VCaP (cell line): ENCODE results near the gene APOC4.

Source experiments
- H3K27ac ChIP-seq: fragments of 450-650 bp; 2 replicates; pipeline ENCODE4 v1.5.1; 2017
- CTCF ChIP-seq: fragments of 450-650 bp; conservative IDR thresholded peaks from 2 replicates; pipeline ENCODE4 v1.5.1; 2017; ENCODE audit warnings: mild to moderate bottlenecking, moderate library complexity

Gene APOC4

GRCh38 chr19:44903216-44903601, 38.8 kb upstream of the APOC4 start:
- no peak for TF ChIP-seq CTCF
- no peak overlapping the region for H3K27ac ChIP-seq

- no peak overlapping the region for H3K27ac ChIP-seq
- TF ChIP-seq CTCF, result peak; percentile 99
These were observed 38.2 kb upstream of the APOC4 start for GRCh38 chr19:44903602-44904425.

GRCh38 chr19:44904426-44904994, 37.5 kb upstream of the APOC4 start:
- H3K27ac ChIP-seq, result no peak overlapping the region
- peak; percentile 42 for TF ChIP-seq CTCF

- peak within 1 kb of the TSS; percentile 37; the same call in 1 of the 2 replicates for H3K27ac ChIP-seq
- TF ChIP-seq CTCF, result no peak
These were observed 36.4 kb upstream of the APOC4 start, which contains the start of gene APOE for GRCh38 chr19:44905437-44906160. APOE (plus strand) TSS chr19:44905796; CDS start chr19:44906625, 829 bp downstream.

- no peak overlapping the region for H3K27ac ChIP-seq
- TF ChIP-seq CTCF, result no peak
These were observed 34.4 kb upstream of the APOC4 start for GRCh38 chr19:44907613-44908012.

GRCh38 chr19:44908074-44908835, 33.8 kb upstream of the APOC4 start:
- no peak for TF ChIP-seq CTCF
- H3K27ac ChIP-seq, result no peak overlapping the region
